ENCODE data around the gene PPP2R2B. TPM values are rescaled to one million over a fixed set of nuclear protein-coding genes. Genes with fewer than 3 reads are reported as not detected.
"Not testable (repeated sequence)": the region's sequence is repeated elsewhere in the genome, so short reads cannot be mapped to it uniquely, and the experiment has no call there.

PPP2R2B gene
- total and polyA plus RNA-seq, 2 of the 4 experiments (the other 2 are of a cell fraction): not detected

GRCh38 chr5:146556884-146557283 lies 321.7 kb downstream of the PPP2R2B start:
- H2BK120ac ChIP-seq (ENCODE audit: low read depth, low read length); H3K79me1 ChIP-seq (ENCODE audit: low read depth in 1 of 2, low read length in 2 of 2); H4K5ac ChIP-seq (ENCODE audit: low read depth, low read length); H2AK5ac ChIP-seq (ENCODE audit: low read depth, low read length); H3K36me3 ChIP-seq (ENCODE audit: control insufficient read depth, insufficient read depth, low read length); BruUV-seq (replicated peaks); H3K18ac ChIP-seq (ENCODE audit: low read depth, low read length); POLR2A ChIA-PET (ENCODE audit: unreplicated experiment); H3K4me1 ChIP-seq (ENCODE audit: control insufficient read depth, insufficient read depth, low read length); H2AFZ ChIP-seq (replicated peaks; ENCODE audit: low read length, poor library complexity); DNase-seq; H3K9me1 ChIP-seq (ENCODE audit: insufficient read depth, low read length); H3K4ac ChIP-seq (ENCODE audit: low read depth, low read length); CTCF ChIA-PET; H2BK15ac ChIP-seq (ENCODE audit: low read depth, low read length); H3K27ac ChIP-seq (ENCODE audit: insufficient read depth, low read length); H3K14ac ChIP-seq (replicated peaks; ENCODE audit: low read depth, low read length); H3K9me3 ChIP-seq (ENCODE audit: control insufficient read depth, insufficient read depth, low read length); H2BK5ac ChIP-seq (ENCODE audit: low read depth, low read length, poor library complexity, severe bottlenecking); ATAC-seq (ENCODE audit: low read depth); H3K27me3 ChIP-seq (ENCODE audit: control insufficient read depth, insufficient read depth, low read length); H2BK20ac ChIP-seq (ENCODE audit: low read depth, low read length); H3K23ac ChIP-seq (ENCODE audit: low read depth, low read length); intact Hi-C loops (cut with micrococcal nuclease); H3K4me3 ChIP-seq (ENCODE audit: insufficient read depth, low read depth, low read length); H3K4me2 ChIP-seq (ENCODE audit: low read depth, low read length); H2AK9ac ChIP-seq (replicated peaks; ENCODE audit: low read depth, low read length, poor library complexity); H3K9ac ChIP-seq (ENCODE audit: low read depth, low read length); H3K56ac ChIP-seq (ENCODE audit: extremely low read depth, insufficient read depth, low read length); H4K20me1 ChIP-seq (ENCODE audit: insufficient read depth, low read length); dilution Hi-C loops (cut with HindIII; ENCODE audit: low sequenced_read_pairs, unreplicated experiment); H4K8ac ChIP-seq (ENCODE audit: low read depth in 2 of 2, low read length in 2 of 2); in situ Hi-C loops (cut with MboI; ENCODE audit: low sequenced_read_pairs); H4K91ac ChIP-seq (ENCODE audit: insufficient read depth, low read depth, low read length): not testable (repeated sequence)
- 0% methylated on average over 1 of the region's 4 CpGs; no CpG with 5 or more reads in 1 of the 2 experiments for WGBS, 2 experiments (ENCODE audit: extremely low coverage in 2 of 2, insufficient read length in 1 of 2)
